AG04450 (cell line): Measurements from ENCODE around the gene PPP1R3G. TPM values are rescaled to one million over a fixed set of nuclear protein-coding genes. Genes with fewer than 3 reads are reported as not detected.

Experiments
- CTCF ChIA-PET: fragments of 300-600, 350-600 bp; formaldehyde crosslinking; extraction: SDS; loops from one replicate; lab custom pipeline; 2022; ENCODE audit warnings: antibody characterized with exemption, inconsistent platforms; lab: Charles Lee
- POLR2A ChIA-PET: fragments of 350-600 bp; formaldehyde crosslinking; extraction: SDS; loops from one replicate; lab custom pipeline; 2021; ENCODE audit warnings: antibody characterized with exemption, inconsistent platforms; lab: Yijun Ruan, JAX
- DNase-seq: peaks from one replicate; pipeline ENCODE4 v3.0.0-alpha.2; 2011; ENCODE audit warnings: low read depth, low spot score
- H3K27ac ChIP-seq: one replicate; pipeline ENCODE4 v1.5.1; 2012; ENCODE audit warnings: low read depth, low read length, control low read depth
- H3K27me3 ChIP-seq: one replicate; pipeline ENCODE4 v1.6.0; 2012; ENCODE audit warnings: low read length; ENCODE audit not compliant: control insufficient read depth, insufficient read depth
- H3K4me3 ChIP-seq: 2 replicates; pipeline ENCODE4 v1.5.1; 2011; ENCODE audit warnings: mild to moderate bottlenecking, low read depth, low read length, control low read depth
- H3K9me3 ChIP-seq: 2 replicates; pipeline ENCODE4 v1.5.1; 2012; ENCODE audit warnings: low read length; ENCODE audit not compliant: control insufficient read depth, insufficient read depth
- CTCF ChIP-seq: IDR thresholded peaks from 2 replicates; pipeline ENCODE4 v1.5.1; 2011; ENCODE audit warnings: low read depth, low read length, control low read depth, inconsistent platforms
- polyA plus RNA-seq: library from polyadenylated mRNA; depleted of rRNA; stranded (reverse); fragments of >200 nt; gene quantifications from 2 replicates; pipeline ENCODE4 v1.2.3, GENCODE V29; 2011

Gene PPP1R3G
- polyA plus RNA-seq, 1 experiment = 0.11 TPM

- peaks cover 4% of the 10 kb centered on the region; the same call in 1 of the 2 replicates for H3K9me3 ChIP-seq
- no peak for DNase-seq
- no peak for TF ChIP-seq CTCF
- H3K27ac ChIP-seq = no peak overlapping the region
- H3K27me3 ChIP-seq = peaks cover 53% of the 10 kb centered on the region
- H3K4me3 ChIP-seq = no peak overlapping the region
- POLR2A ChIA-PET = no interaction called here
- CTCF ChIA-PET = interaction anchor here (1.1 kb wide), 1 partner anchor 10 kb away, joined by 3 read pairs; no protein-coding TSS in a partner anchor
These were observed 4.6 kb downstream of the PPP1R3G start for GRCh38 chr6:5089481-5090438.

- POLR2A ChIA-PET = no interaction called here
- no peak for TF ChIP-seq CTCF
- H3K4me3 ChIP-seq = no peak overlapping the region
- peaks cover 4% of the 10 kb centered on the region; the same call in 1 of the 2 replicates for H3K9me3 ChIP-seq
- H3K27me3 ChIP-seq = peaks cover 53% of the 10 kb centered on the region
- DNase-seq = no peak
- H3K27ac ChIP-seq = no peak overlapping the region
- CTCF ChIA-PET = no interaction called here
These were observed 5.5 kb downstream of the PPP1R3G start for GRCh38 chr6:5090603-5091002.

GRCh38 chr6:5091210-5092069 is 6.3 kb downstream of the PPP1R3G start:
- CTCF ChIA-PET = interaction anchor here (1.4 kb wide), 1 partner anchor 9 kb away, joined by 3 read pairs; no protein-coding TSS in a partner anchor
- Histone ChIP-seq H3K27ac (no peak overlapping the region), H3K4me3 (no peak overlapping the region), H3K27me3 (peaks cover 47% of the 10 kb centered on the region), H3K9me3 (peaks cover 4% of the 10 kb centered on the region; the same call in 1 of the 2 replicates)
- no peak for TF ChIP-seq CTCF
- POLR2A ChIA-PET = no interaction called here
- DNase-seq = no peak

GRCh38 chr6:5093231-5094015 is 8.3 kb downstream of the PPP1R3G start:
- H3K9me3 ChIP-seq = peaks cover 3% of the 10 kb centered on the region; the same call in 1 of the 2 replicates
- POLR2A ChIA-PET = no interaction called here
- no peak overlapping the region for H3K27ac ChIP-seq
- no peak for DNase-seq
- CTCF ChIA-PET = no interaction called here
- no peak for TF ChIP-seq CTCF
- H3K27me3 ChIP-seq = peaks cover 42% of the 10 kb centered on the region
- H3K4me3 ChIP-seq = no peak overlapping the region
